Epithelial cell of proximal tubule (primary cell): ENCODE data around the gene PCP2. TPM values are rescaled to one million over a fixed set of nuclear protein-coding genes. Genes with fewer than 3 reads are reported as not detected.

Source experiments
- DNase-seq: peaks from one replicate; pipeline ENCODE4 v3.0.0-alpha.2; 2011; ENCODE audit warnings: low read depth
- H3K4me3 ChIP-seq: 2 replicates; pipeline ENCODE4 v1.5.1; 2011; ENCODE audit warnings: low read depth, mild to moderate bottlenecking, low read length
- CTCF ChIP-seq: conservative IDR thresholded peaks from 2 replicates; pipeline ENCODE4 v1.5.1; 2012; ENCODE audit warnings: low read depth, mild to moderate bottlenecking, low read length
- total RNA-seq: library from RNA; depleted of rRNA; stranded (reverse); fragments of >200 nt; gene quantifications from 2 replicates; pipeline ENCODE4 v1.2.3, GENCODE V29; 2015

The PCP2 gene
- total RNA-seq, 1 donor from 2014 or later: not detected

DNA sequence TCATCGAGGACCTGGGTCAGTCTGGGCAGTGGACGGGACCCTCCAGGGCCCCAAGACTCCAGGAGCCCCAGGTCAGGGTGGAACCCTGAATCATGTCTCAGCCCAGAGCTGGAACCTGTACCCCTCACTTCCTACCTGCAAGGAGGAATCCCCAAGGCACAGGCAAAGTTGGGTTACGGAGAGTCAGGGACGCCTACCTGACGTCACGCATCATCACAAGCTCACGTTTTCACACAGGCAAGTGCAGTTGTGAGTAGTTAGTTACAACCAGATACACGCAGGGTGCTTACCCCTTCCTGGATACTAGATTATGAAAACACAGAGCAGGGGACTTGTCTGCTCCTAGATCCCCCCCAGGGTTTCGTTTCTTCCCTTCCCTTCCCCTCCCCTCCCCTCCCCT is 37.3 kb upstream of the PCP2 start:
- TF ChIP-seq CTCF: no peak
- no peak for DNase-seq
- H3K4me3 ChIP-seq: no peak overlapping the region

DNA sequence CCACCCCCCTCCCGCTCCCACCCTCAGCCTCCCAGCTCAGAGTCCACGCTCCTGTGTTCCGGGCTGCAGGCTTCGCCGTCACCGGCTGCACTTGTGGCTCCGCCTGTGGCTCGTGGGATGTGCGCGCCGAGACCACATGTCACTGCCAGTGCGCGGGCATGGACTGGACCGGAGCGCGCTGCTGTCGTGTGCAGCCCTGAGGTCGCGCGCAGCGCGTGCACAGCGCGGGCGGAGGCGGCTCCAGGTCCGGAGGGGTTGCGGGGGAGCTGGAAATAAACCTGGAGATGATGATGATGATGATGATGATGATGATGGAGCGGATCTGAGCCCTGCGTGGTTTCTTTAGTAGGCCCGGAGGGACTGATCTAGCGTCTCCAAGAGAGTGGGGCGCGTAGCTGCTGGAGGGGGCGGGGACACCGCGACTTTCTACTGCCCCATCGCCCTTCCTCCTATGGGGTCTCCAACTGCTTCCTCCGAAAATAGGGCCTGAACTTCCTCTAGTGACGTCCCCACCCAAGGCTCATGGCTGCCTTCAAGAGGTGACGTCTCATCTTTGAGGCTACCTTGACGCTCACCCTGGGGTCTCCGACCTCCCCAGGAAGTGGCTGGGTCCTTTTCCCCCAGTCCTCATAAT is 36.7 kb upstream of the PCP2 start:
- DNase-seq: no peak
- no peak overlapping the region for H3K4me3 ChIP-seq
- no peak for TF ChIP-seq CTCF

- DNase-seq: no peak
- H3K4me3 ChIP-seq: no peak overlapping the region
- no peak for TF ChIP-seq CTCF
Observed at GRCh38 chr19:7669641-7670040, 36.1 kb upstream of the PCP2 start.

- DNase-seq: no peak
- H3K4me3 ChIP-seq: no peak within 1 kb of the TSS
- no peak for TF ChIP-seq CTCF
Observed at GRCh38 chr19:7668842-7669241, 35.3 kb upstream of the PCP2 start, which contains the start of gene RETN. Gene RETN (plus strand): TSS chr19:7669049. CDS start chr19:7669327, 278 bp downstream.

- no peak for TF ChIP-seq CTCF
- no peak for DNase-seq
- H3K4me3 ChIP-seq: no peak overlapping the region
Observed at GRCh38 chr19:7665076-7665475, 31.6 kb upstream of the PCP2 start.

DNA sequence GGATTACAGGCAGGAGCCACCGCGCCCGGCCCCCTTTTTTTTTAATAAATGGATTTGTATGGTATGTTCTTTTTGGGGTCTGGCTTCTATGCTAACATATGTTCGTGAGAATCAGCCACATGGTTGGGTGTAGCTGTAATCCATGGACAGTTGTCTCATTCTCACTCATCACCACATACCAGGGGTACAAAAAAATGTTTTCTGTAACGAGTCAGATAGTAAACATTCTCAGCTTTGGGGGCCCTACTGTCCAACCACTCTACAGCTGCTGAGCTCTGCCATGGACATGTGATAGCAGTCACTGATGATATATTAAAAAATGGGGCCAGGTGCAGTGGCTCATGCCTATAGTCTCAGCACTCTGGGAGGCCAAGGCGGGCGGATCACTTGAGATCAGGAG is 30.2 kb upstream of the PCP2 start:
- H3K4me3 ChIP-seq: no peak overlapping the region
- DNase-seq: no peak
- no peak for TF ChIP-seq CTCF

DNA sequence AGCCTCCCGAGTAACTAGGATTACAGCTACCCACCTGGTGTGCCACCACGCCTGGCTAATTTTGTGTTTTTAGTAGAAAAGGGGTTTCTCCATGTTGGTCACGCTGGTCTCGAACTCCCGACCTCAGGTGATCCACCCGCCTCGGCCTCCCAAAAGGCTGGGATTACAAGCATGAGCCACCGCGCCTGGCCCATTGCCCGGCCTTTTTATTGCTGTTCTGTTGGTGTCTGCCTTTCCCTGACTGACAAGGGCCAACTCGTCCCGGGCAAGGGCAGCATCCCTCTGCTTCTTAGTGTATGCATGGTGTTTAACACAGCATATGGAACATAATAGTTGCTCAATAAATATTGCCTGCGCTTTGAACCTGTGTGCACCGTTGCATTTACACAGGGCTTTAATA is 29.1 kb upstream of the PCP2 start:
- no peak for TF ChIP-seq CTCF
- no peak for DNase-seq
- H3K4me3 ChIP-seq: no peak overlapping the region
